ENCODE measurements around the gene GPR37. TPM values are rescaled to one million over a fixed set of nuclear protein-coding genes. Genes with fewer than 3 reads are reported as not detected.

Gene GPR37
- total RNA-seq, 1 experiment from 2014 or later, result 0.79 TPM

GRCh38 chr7:124737760-124738300 lies 27.8 kb downstream of the GPR37 start:
- DNase-seq (ENCODE audit: low read depth), result no peak

GRCh38 chr7:124728610-124729009 lies 37.0 kb downstream of the GPR37 start:
- no peak for DNase-seq (ENCODE audit: low read depth)

DNA sequence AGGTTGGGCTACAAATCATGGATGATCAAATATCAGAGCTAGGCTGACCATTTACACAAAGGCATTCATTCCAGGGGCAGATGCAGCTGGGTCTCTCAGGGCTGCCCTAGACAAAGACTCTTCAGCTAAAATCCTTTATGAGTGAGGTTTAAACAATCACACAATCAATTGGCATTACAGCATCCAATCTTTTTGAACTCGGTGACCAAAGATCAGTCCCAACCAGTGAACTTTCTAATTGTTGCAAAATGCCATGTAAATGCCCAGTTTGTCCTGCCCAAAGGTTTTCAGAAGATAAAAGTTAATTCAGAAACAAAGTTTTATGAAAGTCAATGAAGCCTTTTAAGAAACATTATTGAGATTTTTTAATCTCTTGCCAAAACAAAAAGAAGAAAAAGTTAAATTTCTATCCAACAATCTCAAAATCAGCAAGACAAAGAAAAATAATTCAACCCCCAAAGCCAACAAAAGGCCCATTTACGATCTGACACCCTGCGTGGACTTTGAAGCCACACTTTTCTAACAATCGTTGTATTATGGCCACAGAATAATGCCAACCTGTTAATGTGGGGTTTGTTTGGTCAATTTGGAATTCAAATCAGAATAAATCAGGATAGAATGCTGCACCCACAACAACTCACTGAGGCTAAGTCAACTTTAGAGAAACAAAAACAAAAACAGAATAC lies 40.9 kb downstream of the GPR37 start:
- DNase-seq (ENCODE audit: low read depth), result no peak

- no peak for DNase-seq (ENCODE audit: low read depth)
Measured at GRCh38 chr7:124724079-124724478, 41.5 kb downstream of the GPR37 start.

DNA sequence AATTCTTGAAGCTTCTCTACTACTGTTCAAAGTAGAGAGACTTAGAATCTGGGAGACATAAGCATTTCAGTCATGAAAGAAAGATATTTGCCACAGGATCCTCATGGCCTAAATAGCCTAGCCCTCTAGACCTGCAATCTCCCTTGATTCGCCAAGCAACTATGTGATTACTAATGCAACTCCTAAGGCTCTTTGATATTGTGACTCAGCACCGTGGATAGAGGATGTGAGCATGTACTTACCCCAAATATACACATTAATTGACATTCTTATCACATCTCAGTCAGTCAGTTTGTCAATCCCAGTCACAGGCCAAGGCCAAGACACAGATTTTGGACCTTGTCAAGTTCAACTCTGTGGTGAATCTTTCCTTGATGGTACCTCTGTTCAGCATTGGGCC lies 42.6 kb downstream of the GPR37 start:
- DNase-seq (ENCODE audit: low read depth), result peak; percentile 81

- peak; percentile 36 for DNase-seq (ENCODE audit: low read depth)
Measured at GRCh38 chr7:124722292-124722691, 43.3 kb downstream of the GPR37 start.

GRCh38 chr7:124720195-124720594 lies 45.4 kb downstream of the GPR37 start:
- peak; percentile 79 for DNase-seq (ENCODE audit: low read depth)

GRCh38 chr7:124718032-124718766 lies 47.4 kb downstream of the GPR37 start:
- peak; percentile 30 for DNase-seq (ENCODE audit: low read depth)

DNA sequence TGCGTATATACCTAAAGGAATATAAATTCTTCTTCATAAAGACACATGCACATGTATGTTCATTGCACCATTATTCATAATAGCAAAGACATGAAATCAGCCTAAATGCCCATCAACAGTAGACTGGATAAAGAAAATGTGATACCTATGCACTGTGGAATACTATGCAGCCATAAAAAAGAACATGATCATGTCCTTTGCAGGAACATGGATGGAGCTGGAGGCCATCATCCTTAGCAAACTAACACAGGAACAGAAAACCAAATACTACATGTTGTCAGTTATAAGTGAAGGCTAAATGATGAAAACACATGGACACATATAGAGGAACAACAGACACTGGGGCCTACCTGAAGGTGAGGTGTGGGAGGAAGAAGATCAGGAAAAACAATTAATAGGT lies 48.7 kb downstream of the GPR37 start:
- no peak for DNase-seq (ENCODE audit: low read depth)

GRCh38 chr7:124713086-124713485 lies 52.5 kb downstream of the GPR37 start:
- no peak for DNase-seq (ENCODE audit: low read depth)

- DNase-seq (ENCODE audit: low read depth), result no peak
Measured at GRCh38 chr7:124712017-124712416, 53.6 kb downstream of the GPR37 start.

DNA sequence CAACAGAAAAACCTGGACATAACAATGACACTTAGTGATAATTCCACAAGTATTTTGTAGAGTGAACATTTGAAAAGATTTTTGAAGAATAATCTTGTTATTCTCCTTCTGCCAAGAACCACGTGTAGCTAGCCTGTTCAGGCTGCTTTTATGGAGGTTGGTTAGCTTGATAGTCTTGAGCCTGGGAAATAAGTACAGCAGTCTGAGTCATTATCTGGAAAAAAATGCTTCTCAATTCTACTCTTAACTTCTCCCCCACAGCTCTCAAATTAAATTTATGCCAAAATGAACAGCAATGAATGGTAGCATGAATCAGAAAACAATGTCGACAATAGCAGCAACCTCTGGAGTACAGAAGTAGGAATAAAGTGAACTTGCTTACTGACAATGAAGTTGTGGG lies 63.2 kb downstream of the GPR37 start:
- DNase-seq (ENCODE audit: low read depth), result peak; percentile 40

DNA sequence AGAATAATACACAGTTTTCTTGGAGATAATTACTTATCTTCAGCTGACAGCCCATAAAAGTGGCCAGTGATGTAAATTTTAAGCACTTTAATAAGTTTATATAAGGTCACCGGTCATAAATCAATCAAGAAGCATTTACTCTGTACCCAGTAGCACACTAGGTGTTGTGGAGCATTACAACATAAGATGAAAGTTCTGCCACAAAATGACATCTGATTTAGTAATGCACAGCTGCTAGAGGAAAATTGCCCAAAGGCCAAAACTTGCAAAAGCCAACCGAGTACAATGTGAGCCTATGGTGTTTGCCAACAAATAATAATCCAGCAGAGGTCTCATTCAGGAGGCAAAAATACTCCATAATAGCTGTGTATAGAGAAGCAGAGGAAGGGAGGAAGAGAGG lies 63.6 kb downstream of the GPR37 start:
- DNase-seq (ENCODE audit: low read depth), result no peak

DNA sequence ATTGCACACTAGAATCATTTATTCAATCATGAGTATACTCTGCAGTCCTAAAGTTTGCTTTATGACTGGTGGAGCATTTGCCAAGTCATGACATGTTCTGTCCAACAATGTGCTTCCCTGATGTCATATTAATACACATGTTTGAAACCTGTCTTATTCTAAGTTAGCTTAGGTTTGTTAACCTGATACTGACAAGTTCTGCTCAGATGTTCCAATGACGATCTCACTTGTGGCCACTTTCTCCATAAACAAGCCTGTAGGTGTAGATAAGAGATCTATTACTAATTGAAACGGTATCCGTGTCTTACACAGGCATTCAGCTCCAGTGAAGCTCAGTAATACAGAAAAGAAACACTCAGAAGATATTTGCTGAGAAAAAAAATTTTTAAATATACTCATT lies 64.9 kb downstream of the GPR37 start:
- no peak for DNase-seq (ENCODE audit: low read depth)

- DNase-seq (ENCODE audit: low read depth), result no peak
Measured at GRCh38 chr7:124698964-124699363, 66.6 kb downstream of the GPR37 start.

GRCh38 chr7:124697746-124698145 lies 67.8 kb downstream of the GPR37 start:
- no peak for DNase-seq (ENCODE audit: low read depth)

Other genes with a start within 250 kb of the GPR37 start
- gene POT1, start 164.0 kb upstream of the GPR37 start, total RNA-seq (2014; rRNA removed; shearing (Covaris generic)), result 25.8 and 30.3 TPM in 2 replicates